GM23248 (cell line): ENCODE measurements around the gene AGAP1.

Experiments
- EZH2 ChIP-seq: fragments of 200-600 bp; sonication (generic); IDR thresholded peaks from 2 replicates; pipeline ENCODE4 v1.6.1; 2018; ENCODE audit warnings: antibody characterized with exemption, mild to moderate bottlenecking; ENCODE audit not compliant: insufficient read depth, poor library complexity, severe bottlenecking
- EZH2phosphoT487 ChIP-seq: fragments of 200-600 bp; sonication (generic); IDR thresholded peaks from 2 replicates; pipeline ENCODE4 v1.6.1; 2018; ENCODE audit warnings: antibody characterized with exemption, moderate library complexity, mild to moderate bottlenecking, low read depth; ENCODE audit not compliant: insufficient read depth

GRCh38 chr2:235900631-235901030 is 406.8 kb downstream of the AGAP1 start:
- no peak for TF ChIP-seq EZH2phosphoT487
- no peak for TF ChIP-seq EZH2
